Natural killer cell (primary cell): ENCODE results near the gene GNG3. TPM values are rescaled to one million over a fixed set of nuclear protein-coding genes. Genes with fewer than 3 reads are reported as not detected.

ENCODE experiments used
- ATAC-seq, 3 donors: fragments of 150-1000 bp in 2 of 3; fragments of 200-7000 bp in 1 of 3; cut with Tn5 transposase; 1 replicate in 1 of 3; 2 replicates in 2 of 3; pipeline ENCODE4 v1.10.0; 2021; ENCODE audit warnings: mild to moderate bottlenecking in 2 of 3, moderate library complexity in 2 of 3
- DNase-seq, 2 donors: peaks; one replicate each; pipeline versions ENCODE4 v3.0.0 to v3.0.0-alpha.2; 2013 to 2021; ENCODE audit warnings: mixed read lengths in 1 of 2
- H3K27ac ChIP-seq: one replicate; pipeline ENCODE4 v1.5.1; 2013; ENCODE audit warnings: mild to moderate bottlenecking, low read length
- H3K27me3 ChIP-seq: one replicate; pipeline ENCODE4 v1.6.1; 2013; ENCODE audit warnings: low read length; ENCODE audit not compliant: control insufficient read depth, insufficient read depth
- H3K36me3 ChIP-seq: one replicate; pipeline ENCODE4 v1.6.1; 2013; ENCODE audit warnings: low read length; ENCODE audit not compliant: control insufficient read depth, insufficient read depth
- H3K4me1 ChIP-seq: one replicate; pipeline ENCODE4 v1.6.1; 2013; ENCODE audit warnings: low read length; ENCODE audit not compliant: control insufficient read depth, insufficient read depth
- H3K4me3 ChIP-seq: one replicate; pipeline ENCODE4 v1.5.1; 2013; ENCODE audit warnings: low read length
- H3K9me3 ChIP-seq: one replicate; pipeline ENCODE4 v1.6.1; 2013; ENCODE audit warnings: low read length; ENCODE audit not compliant: control insufficient read depth, insufficient read depth
- H3K27ac Mint-ChIP-seq, 2 donors: one replicate each; pipeline ENCODE4 v1.8.0; 2022; ENCODE audit warnings: mild to moderate bottlenecking in 2 of 2, mixed read lengths in 2 of 2, moderate library complexity in 1 of 2
- H3K27me3 Mint-ChIP-seq, 2 donors: one replicate each; pipeline ENCODE4 v1.8.0; 2022; ENCODE audit warnings: low read depth in 2 of 2, mixed read lengths in 2 of 2
- H3K36me3 Mint-ChIP-seq: one replicate; pipeline ENCODE4 v1.8.0; 2022; ENCODE audit warnings: mixed read lengths
- H3K4me1 Mint-ChIP-seq, 2 donors: one replicate each; pipeline ENCODE4 v1.8.0; 2022; ENCODE audit warnings: mixed read lengths in 2 of 2
- H3K4me3 Mint-ChIP-seq: one replicate; pipeline ENCODE4 v1.8.0; 2022; ENCODE audit warnings: mild to moderate bottlenecking, moderate library complexity, mixed read lengths
- H3K9me3 Mint-ChIP-seq, 2 donors: one replicate each; pipeline ENCODE4 v1.8.0; 2022; ENCODE audit warnings: mixed read lengths in 2 of 2
- CTCF ChIP-seq: fragments of 200-600 bp; IDR thresholded peaks from one replicate; pipeline ENCODE4 v1.8.0; 2022; ENCODE audit warnings: antibody characterized with exemption
- WGBS: methylation state at CpG from one replicate; pipeline ENCODE4 v1.1.7; 2013; ENCODE audit warnings: missing lambda C conversion rate; ENCODE audit not compliant: insufficient coverage; 5-methylcytosine and 5-hydroxymethylcytosine counted together
- intact Hi-C: fragments of 100-400 bp; cut with micrococcal nuclease; formaldehyde crosslinking; loops from one replicate; pipeline ENCODE4 v1.14.2; 2022
- total RNA-seq, 4 donors: library from RNA; stranded (reverse); fragments of 120-200 nt in 1 of 4; gene quantifications; one replicate each; pipeline versions ENCODE4 v1.2.3 to v1.2.4, GENCODE V29; 2013 to 2022

The GNG3 gene
- total RNA-seq, 3 donors from 2014 or later (not counting 1 experiment from before 2014, with no cell fraction given): not detected

DNA sequence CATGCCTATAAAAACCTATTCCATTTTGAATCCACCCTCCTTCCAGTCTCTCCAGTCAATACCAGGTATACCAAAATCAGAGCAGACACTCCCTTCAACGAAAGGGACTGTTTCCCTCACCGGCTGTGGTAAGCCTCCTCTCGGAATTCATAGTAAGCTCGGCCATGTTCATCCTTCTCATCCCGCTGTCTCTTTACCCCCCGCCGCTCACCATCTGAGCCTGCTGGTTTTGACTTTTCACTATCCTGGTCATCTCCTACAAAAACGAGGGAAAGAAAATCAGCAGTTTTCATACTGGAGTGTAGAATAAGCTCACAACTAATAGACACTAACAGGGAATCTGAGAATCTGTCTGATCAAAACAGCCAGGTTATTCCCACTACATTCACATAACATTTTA is 16.7 kb downstream of the GNG3 start:
- Mint-ChIP-seq H3K4me3 (peak overlapping the region; percentile 98), H3K27me3 (no peaks in the 10 kb centered on the region), H3K36me3 (peaks cover 41% of the 10 kb centered on the region), H3K9me3 (no peaks in the 10 kb centered on the region), H3K4me1 (peaks cover 55 to 64% of the 10 kb centered on the region in 2 donors), H3K27ac (peak overlapping the region; percentile 99)
- no peak for TF ChIP-seq CTCF
- intact Hi-C loops: no loop called here
- Histone ChIP-seq H3K9me3 (no peaks in the 10 kb centered on the region), H3K4me1 (peaks cover 26% of the 10 kb centered on the region), H3K27me3 (no peaks in the 10 kb centered on the region), H3K4me3 (no peak overlapping the region), H3K27ac (no peak overlapping the region), H3K36me3 (peaks cover 54% of the 10 kb centered on the region)
- no peak for DNase-seq
- WGBS: 87% methylated on average over 8 of the region's 8 CpGs
- ATAC-seq: no peak

GRCh38 chr11:62725646-62726045 is 18.2 kb downstream of the GNG3 start:
- no peak for ATAC-seq
- H3K27ac Mint-ChIP-seq: peak overlapping the region; percentile 99

GRCh38 chr11:62726156-62726914 is 18.9 kb downstream of the GNG3 start:
- H3K9me3 ChIP-seq: no peaks in the 10 kb centered on the region
- H3K4me3 ChIP-seq: peak overlapping the region; percentile 91
- ATAC-seq (no peak), DNase-seq (no peak)
- H3K9me3 Mint-ChIP-seq: no peaks in the 10 kb centered on the region
- H3K27me3 Mint-ChIP-seq: no peaks in the 10 kb centered on the region
- peak overlapping the region; percentile 98 for H3K4me3 Mint-ChIP-seq
- peaks cover 54 to 60% of the 10 kb centered on the region in 2 donors for H3K4me1 Mint-ChIP-seq
- peaks cover 39% of the 10 kb centered on the region for H3K36me3 ChIP-seq
- peak overlapping the region; percentile 99 for H3K27ac Mint-ChIP-seq
- H3K27me3 ChIP-seq: no peaks in the 10 kb centered on the region
- peaks cover 43% of the 10 kb centered on the region for H3K4me1 ChIP-seq
- intact Hi-C loops: loop anchor here (2.0 to 5.0 kb wide), 2 partner anchors 59 to 106 kb away; partner anchors contain the start of genes C11orf98, CSKMT, STX5 and TEX54
- WGBS: 0% methylated on average over 51 of the region's 51 CpGs
- H3K27ac ChIP-seq: peak overlapping the region; percentile 77
- peaks cover 25% of the 10 kb centered on the region for H3K36me3 Mint-ChIP-seq
- no peak for TF ChIP-seq CTCF

More at GRCh38 chr11:62725646-62726045, 18.2 kb downstream of the GNG3 start:
- intact Hi-C loops: loop anchor here (2.0 to 5.0 kb wide), 2 partner anchors 58 to 107 kb away; partner anchors contain the start of genes C11orf98, CSKMT, STX5 and TEX54
- Mint-ChIP-seq H3K27me3 (no peaks in the 10 kb centered on the region), H3K4me1 (peaks cover 55 to 60% of the 10 kb centered on the region in 2 donors), H3K4me3 (peak overlapping the region; percentile 98), H3K9me3 (no peaks in the 10 kb centered on the region), H3K36me3 (peaks cover 31% of the 10 kb centered on the region)
- Histone ChIP-seq H3K27ac (peak overlapping the region; percentile 77), H3K27me3 (no peaks in the 10 kb centered on the region), H3K36me3 (peaks cover 43% of the 10 kb centered on the region), H3K9me3 (no peaks in the 10 kb centered on the region), H3K4me3 (peak overlapping the region; percentile 91), H3K4me1 (peaks cover 40% of the 10 kb centered on the region)
- 0% methylated on average over 7 of the region's 7 CpGs for WGBS
- TF ChIP-seq CTCF: no peak
- DNase-seq: no peak
